GM18858 (cell line): ENCODE data around the gene ADCY2.

Experiments used
- ATAC-seq: cut with Tn5 transposase; IDR thresholded peaks from one replicate; pipeline ENCODE4 v1.9.1; 2021; ENCODE audit not compliant: unreplicated experiment

ADCY2 gene

GRCh38 chr5:7659420-7659819 lies 263.5 kb downstream of the ADCY2 start:
- ATAC-seq: no peak

GRCh38 chr5:7662289-7662688 lies 266.4 kb downstream of the ADCY2 start:
- ATAC-seq: no peak

DNA sequence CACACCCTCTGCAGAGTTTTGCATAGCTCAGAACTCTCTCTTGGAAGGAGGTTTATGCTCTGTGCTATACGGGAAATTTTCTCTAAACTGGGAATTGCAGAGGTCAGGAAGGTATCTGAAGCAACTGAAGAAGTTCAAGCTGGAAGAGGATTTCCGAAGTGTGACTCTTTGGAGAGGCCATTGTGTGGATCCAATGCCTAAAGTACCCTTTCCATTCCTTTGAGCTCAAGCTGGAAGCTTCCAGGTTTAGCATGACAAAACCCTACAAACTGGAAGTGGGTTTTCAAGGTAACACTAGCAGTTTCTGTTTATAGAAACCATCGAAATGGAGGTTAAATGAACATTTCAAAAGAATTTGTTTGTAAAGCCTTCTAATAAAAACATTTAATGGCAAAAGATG lies 267.9 kb downstream of the ADCY2 start:
- ATAC-seq: no peak

- no peak for ATAC-seq
These were observed 268.3 kb downstream of the ADCY2 start for GRCh38 chr5:7664208-7664607.

DNA sequence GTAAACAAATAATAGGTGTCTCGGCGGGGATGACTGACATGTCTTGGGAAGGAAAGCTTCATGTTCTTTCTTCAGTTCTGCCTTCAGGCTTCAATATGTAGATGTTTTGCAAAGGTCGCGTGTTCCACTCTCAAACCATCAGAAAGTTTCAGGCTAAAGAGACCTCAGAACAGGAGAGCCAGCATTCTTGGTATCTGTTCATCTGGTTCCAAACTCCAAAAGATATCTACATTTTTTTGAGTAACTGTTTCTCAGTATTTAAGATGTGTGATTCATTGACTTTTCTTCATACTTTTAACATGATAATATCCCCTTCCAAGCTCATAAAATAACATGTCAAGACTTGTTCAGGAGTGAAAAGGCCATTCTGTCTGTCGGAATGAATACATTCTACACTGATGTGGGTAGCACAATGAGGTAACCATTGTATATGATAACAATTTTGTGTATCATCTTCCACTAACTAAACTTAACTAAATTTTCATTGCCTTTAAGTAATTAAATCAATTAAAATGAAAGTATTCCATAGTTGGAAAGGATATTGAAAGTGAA lies 271.4 kb downstream of the ADCY2 start:
- no peak for ATAC-seq

GRCh38 chr5:7668161-7668560 lies 272.2 kb downstream of the ADCY2 start:
- no peak for ATAC-seq

DNA sequence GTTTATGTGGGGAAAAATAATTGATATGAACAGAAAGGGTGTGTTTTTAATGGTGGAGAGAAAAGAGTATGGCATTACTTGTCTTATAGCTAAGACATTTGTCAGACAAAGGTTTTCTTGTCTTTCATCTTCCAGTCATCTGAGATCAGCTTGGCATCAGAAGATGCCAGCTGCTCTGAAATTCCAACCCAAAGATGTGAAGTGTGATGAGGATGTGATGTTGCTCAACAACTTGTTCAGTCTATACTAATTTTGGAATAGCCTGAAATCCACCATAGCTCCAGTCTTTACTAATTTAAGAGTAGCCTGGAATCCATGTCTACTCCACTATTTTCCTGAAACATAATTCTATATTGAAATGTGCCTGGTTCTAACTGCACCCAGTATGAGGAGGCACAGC lies 272.7 kb downstream of the ADCY2 start:
- no peak for ATAC-seq

DNA sequence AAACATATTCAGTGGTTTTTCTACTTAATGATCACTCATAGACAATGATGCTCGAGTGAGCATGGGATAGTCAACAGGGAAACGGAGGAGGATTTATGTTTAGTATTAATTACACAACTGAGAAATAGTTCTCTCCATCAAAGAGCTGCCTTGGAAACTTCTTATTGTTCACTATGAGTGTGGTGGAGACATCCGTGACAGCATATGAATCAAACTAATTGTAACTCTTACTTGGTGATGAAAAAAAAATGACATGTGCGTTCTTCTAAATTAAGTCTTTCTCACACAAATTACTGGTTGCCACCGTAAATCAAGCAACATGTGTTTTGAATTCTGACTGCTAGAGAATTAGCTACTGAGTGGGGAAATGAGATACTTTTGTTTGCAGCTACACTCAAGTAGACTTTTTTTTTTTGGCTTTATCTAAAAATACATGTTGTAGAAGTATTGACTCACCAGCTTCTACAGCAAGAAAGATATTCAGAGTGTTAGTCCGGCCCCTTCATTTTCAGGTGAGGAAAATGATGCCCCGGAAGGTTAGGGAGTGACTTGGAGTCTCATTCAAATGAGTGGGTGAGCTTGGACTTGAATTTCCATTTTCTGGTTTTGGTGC lies 275.5 kb downstream of the ADCY2 start:
- no peak for ATAC-seq

GRCh38 chr5:7673658-7674057 lies 277.7 kb downstream of the ADCY2 start:
- no peak for ATAC-seq

GRCh38 chr5:7676455-7676854 lies 280.5 kb downstream of the ADCY2 start:
- no peak for ATAC-seq

- ATAC-seq: no peak
These were observed 282.1 kb downstream of the ADCY2 start for GRCh38 chr5:7678030-7678429.

DNA sequence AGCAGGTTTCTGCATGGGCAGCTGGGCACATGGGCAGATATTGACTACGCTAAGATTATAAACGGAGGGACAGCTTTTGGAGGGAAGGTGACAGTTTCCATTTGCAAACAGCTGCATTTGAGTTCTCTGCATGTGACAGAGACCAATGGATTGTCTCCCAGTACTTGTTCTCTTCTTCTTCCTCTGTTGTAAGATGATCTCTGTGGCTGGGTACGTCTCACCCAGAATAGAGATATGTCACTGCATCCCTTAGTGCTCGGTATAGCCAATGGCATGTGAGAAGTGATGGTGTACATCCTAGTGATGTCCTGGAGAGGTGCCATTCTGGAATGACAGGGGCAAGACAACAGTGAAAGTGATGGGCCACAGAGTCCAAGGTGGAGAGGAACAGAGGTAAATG lies 283.7 kb downstream of the ADCY2 start:
- ATAC-seq: no peak

DNA sequence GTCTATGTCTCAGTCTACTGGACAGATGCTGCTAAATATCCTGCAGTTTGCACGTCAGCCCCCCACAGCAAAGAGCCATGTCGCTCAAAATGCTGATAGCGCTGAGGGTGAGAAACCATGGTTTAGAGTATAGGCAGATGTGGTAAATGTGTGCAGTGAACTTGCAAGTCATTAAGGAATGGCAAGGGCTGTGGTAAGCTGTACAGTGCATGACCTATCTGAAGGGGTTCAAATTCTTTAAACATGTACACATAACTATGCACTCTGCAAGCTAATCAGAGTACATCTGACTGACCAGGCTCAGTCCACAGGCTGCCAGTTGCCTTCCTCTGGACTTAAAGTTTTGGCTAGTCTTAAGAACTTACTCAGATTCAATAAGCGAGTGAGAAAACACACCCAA lies 284.3 kb downstream of the ADCY2 start:
- ATAC-seq: no peak

DNA sequence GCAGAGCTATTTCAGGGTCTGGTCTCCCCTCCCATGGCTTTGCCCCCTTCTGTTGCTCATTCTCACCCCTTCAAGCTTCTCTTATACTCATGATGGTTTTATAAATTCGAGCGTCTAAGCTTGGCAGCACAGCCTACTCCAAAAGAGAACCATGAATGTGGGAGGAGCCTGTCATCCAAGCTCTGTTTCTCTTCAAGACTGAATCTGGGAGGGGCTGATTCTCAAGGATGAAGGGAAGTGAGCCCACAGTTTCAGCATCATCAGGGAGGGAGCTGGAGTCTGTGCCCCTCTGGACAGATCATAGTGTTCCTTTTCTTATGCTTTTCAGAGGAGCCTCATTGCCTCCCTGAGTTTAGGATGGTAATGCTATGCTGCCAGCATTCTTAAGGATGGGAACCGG lies 286.4 kb downstream of the ADCY2 start:
- no peak for ATAC-seq

DNA sequence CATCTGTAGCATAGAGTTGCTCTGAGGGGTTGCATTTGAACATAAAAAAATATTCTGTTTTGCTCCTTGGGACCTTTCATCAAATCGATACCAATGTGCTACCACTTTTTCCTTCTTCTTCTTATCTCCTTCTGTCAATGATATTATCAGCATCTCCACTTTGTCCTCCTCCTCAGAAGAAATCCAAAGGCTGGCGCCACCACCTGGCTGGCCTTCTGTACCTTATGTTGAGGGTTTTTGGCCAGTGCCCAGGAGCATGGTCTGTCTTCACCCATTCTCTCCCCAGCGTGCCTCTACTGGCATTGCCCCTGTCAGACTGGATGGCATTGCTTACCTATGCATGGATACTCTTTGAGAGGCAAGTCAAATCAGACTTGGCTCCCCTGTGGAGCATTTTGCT lies 287.8 kb downstream of the ADCY2 start:
- ATAC-seq: no peak

DNA sequence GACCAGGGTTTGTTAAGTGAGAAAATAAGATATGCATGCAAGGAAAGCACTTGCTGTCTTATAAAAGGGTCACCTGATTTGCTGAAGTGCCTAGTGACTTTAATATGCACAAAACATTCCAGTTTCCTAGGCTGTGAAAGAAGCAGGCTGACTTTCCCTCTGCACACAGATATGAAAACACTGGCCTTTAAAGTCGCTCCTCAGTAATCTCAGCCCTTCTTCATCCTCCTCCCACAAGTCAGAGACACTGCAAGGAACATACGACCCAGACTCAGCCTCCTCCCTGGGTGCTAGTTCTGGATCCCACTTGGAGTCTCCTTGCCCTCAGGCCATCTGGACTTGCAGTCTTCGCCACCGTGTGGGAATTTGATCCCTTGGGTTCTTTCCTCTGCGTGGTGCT lies 288.9 kb downstream of the ADCY2 start:
- no peak for ATAC-seq

- no peak for ATAC-seq
These were observed 290.9 kb downstream of the ADCY2 start for GRCh38 chr5:7686794-7687193.

DNA sequence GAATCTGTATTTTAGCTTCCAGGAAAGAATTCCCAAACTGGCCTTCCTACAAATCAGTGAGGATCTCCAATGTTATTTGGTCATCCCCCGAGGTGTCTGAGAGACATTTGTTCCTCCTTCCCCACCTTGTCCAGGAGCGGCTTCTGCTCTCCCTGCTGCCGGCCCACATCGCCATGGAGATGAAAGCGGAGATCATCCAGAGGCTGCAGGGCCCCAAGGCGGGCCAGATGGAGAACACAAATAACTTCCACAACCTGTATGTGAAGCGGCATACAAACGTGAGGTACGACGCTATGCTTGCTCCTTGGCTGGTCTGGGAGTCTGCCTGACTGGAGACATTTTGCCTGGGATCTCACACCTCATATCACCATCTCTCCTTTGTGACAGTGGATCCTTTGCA lies 294.6 kb downstream of the ADCY2 start:
- no peak for ATAC-seq

GRCh38 chr5:7705261-7705660 lies 309.3 kb downstream of the ADCY2 start:
- no peak for ATAC-seq

GRCh38 chr5:7705736-7706135 lies 309.8 kb downstream of the ADCY2 start:
- no peak for ATAC-seq

GRCh38 chr5:7706256-7706655 lies 310.3 kb downstream of the ADCY2 start:
- no peak for ATAC-seq

DNA sequence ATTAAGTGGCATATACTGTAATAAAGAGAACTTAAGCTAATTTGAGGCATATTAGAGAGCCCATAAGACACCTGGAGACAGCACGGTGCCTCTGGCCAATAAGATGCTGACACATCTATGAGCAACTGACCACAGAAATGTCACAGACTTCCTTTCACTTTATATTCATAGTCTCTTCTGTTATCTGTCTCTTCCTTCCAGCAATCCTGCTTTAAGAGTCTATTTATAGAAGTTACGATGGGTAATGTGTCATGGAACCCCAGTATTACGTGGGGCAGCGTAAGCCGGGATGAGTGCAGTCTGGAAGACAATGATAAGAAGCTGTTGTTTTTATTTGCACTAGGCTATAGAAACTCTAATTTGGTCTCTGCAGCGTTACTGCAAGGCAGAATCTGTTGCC lies 318.2 kb downstream of the ADCY2 start:
- no peak for ATAC-seq

DNA sequence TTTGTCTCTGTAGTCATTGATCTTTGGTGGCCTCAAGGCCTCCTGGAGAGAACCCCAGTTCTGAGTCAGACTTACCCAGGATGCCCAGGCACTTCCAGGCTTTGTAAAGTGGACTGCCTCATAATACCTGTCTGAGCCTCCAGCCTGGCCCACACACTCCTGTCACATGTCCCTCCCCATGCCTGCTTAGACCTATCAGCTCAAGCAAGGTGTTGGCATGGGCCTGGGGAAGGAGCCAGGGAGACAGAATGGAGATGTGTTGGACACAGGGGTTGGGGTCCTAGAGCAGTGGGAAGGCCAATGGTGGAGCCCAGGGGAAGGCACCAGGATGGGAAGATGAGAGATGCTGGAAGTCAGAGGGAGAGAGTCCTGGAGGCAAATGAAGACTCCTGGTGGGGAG lies 318.8 kb downstream of the ADCY2 start:
- no peak for ATAC-seq
